Measurements from ENCODE around the gene SPAG7.

GRCh38 chr17:4944163-4944553, 23.5 kb downstream of the SPAG7 start:
- TF ChIP-seq POLR2AphosphoS5 (IDR thresholded peaks at IDR 0.05) (peak in 1 of 3 donors; percentile 75), CTCF (IDR thresholded peaks at IDR 0.05 in 8 of 11, conservative IDR thresholded peaks at IDR 0.05 in 3 of 11) (no peak), POLR2A (IDR thresholded peaks at IDR 0.05) (no peak)

All from spleen (tissue), 7 donors.